CD4-positive, alpha-beta T cell treated with Interleukin-12 subunit alpha and Interleukin-12 subunit beta, for 1 hour (primary cell): ENCODE measurements around the gene NQO2.
"Not testable (repeated sequence)": the region's sequence is repeated elsewhere in the genome, so short reads cannot be mapped to it uniquely, and the experiment has no call there.

Experiments used
- DNase-seq: peaks from one replicate; pipeline ENCODE4 v3.0.0-alpha.2; 2020

Gene NQO2

DNA sequence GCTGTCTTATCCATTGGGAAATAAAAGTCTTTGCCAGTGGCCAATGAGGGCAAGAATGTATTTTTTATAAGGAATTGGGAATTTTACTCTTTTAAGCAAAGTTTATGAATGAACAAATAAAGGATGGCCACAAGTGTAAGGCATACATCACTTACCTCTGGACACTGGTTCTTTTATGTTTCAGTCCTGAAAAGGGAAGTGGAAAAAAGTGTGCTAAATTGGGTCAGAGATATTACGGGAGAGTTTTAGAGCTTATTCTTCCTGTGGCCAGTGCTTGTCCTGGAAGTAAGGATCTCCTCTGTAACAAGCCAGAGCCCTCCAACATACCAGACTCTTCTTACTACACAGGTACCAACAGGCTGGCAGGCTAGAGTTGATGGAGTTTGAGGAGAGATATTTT is 46.1 kb downstream of the NQO2 start:
- no peak for DNase-seq

DNA sequence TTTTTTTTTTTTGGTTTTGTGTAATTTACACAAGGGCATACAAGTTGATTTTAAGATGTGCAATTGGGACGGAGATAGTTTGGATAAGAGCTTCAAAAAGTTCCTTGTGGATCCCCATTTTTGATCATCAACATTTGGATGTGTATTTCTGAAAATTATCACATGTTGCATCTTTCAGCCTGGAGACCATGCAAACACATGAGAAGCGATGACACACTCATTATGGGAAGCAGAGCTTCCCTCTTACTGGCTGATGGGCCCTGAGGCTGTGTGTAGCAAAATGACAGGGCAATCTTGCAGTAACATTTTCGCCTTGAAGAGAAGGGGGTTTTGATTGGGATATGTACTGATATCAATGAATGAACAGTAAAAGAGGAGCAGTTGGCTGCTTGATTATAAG is 46.6 kb downstream of the NQO2 start:
- DNase-seq, result no peak

DNA sequence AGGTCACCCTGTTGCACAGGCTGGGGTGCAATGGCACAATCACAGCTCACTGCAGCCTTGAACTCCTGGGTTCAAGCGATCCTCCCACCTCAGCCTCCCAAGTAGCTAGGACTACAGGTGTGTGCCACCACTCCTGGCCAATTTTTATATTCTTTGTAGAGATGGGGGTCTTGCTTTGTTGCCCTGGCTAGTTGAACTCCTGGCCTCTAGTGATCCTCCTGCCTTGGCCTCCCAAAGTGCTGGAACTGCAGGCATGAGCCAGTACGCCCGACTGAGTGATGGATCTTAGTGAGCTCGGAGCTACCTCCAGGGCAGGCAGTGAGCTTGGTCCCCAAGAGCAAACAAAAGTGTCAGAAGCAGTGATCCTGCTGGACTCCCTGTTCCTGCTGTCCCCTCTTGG is 48.3 kb downstream of the NQO2 start:
- not testable (repeated sequence) for DNase-seq

DNA sequence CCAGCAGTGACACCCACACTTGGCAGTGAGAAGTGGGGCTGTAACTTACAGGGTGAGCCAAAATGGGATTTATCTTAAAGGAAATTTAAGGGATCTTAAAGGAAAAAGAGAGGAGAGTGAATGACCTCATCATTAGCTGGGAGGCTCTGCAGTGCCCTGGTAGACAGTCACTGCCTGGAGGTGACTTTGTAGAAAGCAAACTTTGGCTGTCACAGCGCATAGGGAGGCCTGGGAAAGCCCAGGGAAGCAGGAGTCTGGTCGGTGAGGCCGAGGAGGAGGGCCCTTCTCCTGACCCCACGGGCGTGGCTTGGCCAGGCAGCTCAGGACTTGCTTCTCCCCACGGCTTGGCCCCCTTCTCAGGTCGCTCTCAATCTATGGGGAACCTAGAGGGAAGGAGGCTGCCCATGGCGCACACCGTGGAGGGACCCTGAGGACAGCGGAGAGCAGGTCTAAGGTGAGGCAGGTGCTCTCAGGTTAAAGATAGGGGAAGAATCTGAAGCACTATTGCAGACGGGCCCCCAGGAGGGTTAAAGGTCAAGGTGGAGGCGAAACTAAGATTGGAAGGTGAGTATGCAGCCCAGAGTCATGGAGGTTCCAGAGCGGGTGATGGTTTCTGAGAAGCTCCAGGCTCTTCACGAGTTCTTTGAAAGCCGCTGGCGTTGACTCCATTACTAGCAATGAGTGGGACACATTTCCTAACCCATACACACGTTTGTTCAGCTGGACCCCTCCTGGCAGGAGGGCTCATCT is 53.0 kb downstream of the NQO2 start:
- DNase-seq, result no peak

DNA sequence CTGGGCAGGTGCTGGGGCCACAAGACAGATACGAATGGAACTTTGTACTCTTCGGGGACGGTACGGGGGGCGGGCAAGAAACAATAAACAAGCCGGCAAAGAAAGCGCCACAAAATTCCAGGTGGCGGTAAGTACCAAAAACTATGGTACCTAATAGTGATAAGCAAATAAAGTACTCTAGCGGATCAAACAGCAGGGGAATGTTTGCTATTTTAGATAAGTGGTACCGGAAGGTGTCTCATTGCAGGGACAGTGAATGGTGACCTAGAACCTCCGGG is 53.5 kb downstream of the NQO2 start:
- no peak for DNase-seq

DNA sequence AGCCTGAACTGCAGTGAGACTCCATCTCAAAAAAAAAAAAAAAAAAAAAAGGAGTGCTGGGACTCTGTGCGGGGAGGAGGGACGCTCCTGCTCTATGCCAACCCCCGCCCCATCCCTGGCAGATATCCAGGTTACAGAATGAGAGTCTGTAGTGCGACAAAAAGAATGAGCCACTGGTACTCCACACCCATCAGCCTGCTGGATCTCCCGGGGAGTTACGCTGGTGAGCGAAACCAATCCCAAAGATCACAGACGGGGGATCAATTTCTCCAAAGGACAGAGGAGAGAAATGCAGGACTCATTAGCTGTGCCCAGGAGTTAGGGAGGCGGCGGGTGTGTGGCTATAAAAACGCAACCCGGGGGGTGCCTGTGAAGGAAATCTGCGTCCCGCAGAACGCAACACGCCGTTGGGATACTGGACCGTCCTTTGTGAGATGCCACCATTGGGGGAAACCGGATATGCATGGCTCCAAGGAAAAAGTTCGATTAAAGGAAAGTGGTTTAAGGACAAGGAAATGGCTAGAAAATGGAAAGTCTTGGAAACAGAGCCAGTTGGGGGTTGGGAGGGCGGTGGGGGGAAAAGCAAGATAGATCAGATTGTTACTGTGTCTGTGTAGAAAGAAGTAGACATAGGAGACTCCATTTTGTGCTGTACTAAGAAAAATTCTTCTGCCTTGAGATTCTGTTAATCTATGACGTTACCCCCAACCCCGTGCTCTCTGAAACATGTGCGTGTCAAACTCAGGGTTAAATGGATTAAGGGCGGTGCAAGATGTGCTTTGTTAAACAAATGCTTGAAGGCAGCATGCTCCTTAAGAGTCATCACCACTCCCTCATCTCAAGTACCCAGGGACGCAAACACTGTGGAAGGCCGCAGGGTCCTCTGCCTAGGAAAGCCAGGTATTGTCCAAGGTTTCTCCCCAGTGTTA is 54.8 kb downstream of the NQO2 start:
- DNase-seq, result not testable (repeated sequence)

DNA sequence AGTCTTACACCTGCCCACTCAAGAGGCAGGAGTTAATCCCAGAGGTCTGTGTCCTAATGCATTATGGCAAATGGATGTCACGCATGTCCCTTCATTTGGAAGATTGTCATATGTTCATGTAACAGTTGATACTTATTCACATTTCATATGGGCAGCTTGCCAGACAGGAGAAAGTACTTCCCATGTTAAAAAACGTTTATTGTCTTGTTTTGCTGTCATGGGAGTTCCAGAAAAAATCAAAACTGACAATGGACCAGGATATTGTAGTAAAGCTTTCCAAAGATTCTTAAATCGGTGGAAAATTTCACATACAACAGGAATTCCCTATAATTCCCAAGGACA is 55.4 kb downstream of the NQO2 start:
- DNase-seq, result not testable (repeated sequence)

DNA sequence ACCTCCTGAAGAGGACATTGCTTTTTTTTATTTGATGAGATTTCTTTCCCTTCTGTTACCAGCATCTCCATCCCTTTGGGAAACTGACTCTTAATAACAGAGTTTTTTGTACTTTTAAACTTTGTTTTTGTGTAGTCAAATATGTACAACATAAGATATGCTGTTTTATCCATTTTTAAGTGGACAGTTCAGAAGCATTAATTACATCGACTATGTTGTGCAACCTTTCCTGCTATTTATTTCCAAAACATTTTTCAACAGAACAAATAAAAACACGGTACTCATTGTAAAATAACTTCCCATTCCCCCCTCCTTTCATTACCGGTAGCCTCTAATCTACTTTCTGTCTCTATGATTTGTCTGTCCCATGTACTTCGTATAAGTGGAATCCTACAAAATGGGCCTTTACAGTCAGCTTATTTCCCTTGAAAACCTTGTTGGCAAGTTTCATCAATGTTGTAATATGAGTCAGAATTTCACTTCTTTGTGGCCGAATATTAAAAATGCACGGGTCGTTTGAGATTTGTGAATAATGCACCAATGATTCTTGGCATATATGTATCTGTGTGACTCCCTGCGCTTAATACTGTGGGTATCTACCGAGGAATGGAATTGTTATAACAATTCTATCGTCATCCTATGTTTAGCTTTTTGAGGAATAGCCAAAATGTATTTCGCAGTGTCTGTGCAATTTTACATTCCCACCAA is 57.5 kb downstream of the NQO2 start:
- DNase-seq, result no peak

DNA sequence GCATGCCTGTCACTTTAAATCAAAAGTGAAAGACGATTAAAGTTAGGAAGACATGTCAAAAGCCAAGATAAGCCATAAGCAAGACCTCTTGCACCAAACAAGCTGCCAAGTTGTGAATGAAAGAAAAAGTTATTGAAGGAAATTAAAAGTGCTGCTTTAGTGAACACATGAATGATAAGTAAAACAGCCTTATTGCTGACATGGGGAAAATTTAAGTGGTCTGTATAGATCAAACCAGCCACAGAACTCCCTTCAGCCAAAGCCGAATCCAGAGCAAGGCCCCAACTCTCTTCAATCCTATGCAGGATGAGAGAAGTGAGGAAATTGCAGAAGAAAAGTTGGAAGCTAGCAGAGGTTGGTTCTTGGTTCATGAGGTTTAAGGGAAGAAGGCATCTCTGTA is 59.3 kb downstream of the NQO2 start:
- DNase-seq, result no peak

DNA sequence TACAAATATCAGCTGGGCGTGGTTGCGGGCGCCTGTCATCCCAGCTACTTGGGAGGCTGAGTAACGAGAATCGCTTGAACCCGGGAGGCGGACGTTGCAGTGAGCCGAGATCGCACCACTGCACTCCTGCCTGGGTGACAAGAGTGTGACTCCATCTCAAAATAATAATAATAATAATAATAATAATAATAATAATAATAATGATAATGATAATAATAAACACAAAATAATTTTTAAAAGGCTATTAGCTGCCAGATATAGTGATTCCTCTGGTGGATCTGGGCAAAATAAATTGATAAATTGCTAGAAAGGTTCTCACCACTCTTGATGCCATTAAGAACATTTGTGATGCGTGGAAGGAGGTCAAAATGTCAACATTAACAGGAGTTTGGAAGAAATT is 60.4 kb downstream of the NQO2 start:
- DNase-seq, result not testable (repeated sequence)

DNA sequence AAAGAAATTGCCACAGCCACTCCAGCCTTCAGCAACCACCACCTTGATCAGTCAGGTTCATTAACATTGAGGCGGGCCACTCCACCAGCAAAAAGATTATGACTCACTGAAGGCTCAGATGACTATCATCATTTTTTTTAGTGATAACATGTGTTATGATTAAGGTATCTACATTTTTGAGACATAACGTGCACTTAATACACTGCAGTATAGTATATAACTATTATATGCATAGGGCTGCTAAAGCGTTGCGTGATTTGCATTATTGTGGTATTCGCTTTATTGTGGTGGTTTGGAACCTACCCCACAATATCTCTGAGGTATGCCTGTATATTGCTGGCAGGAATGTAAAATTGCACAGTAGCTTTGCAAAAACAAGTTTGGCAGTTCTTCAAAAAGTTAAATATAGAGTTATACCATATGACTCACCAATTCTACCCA is 61.8 kb downstream of the NQO2 start:
- no peak for DNase-seq

DNA sequence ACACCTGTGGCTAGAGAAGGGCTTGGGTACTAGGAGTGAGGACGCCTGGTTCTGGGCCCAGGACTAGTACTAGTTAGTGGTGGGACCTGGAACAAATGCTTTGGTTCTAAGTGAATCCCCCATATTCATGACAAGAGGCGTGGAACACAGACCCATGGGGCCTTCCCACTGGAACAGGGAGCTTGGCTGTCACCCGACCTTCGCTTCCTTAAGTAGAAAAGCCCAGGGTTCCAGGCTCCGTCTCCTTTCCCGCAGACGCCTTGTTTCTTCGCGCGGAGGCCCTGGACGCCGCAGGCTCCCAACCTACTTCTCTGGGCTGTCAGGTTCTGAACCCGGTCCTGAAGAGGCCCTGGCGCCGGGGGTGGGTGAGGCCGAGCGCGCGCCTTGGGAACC is 63.6 kb downstream of the NQO2 start:
- not testable (repeated sequence) for DNase-seq

DNA sequence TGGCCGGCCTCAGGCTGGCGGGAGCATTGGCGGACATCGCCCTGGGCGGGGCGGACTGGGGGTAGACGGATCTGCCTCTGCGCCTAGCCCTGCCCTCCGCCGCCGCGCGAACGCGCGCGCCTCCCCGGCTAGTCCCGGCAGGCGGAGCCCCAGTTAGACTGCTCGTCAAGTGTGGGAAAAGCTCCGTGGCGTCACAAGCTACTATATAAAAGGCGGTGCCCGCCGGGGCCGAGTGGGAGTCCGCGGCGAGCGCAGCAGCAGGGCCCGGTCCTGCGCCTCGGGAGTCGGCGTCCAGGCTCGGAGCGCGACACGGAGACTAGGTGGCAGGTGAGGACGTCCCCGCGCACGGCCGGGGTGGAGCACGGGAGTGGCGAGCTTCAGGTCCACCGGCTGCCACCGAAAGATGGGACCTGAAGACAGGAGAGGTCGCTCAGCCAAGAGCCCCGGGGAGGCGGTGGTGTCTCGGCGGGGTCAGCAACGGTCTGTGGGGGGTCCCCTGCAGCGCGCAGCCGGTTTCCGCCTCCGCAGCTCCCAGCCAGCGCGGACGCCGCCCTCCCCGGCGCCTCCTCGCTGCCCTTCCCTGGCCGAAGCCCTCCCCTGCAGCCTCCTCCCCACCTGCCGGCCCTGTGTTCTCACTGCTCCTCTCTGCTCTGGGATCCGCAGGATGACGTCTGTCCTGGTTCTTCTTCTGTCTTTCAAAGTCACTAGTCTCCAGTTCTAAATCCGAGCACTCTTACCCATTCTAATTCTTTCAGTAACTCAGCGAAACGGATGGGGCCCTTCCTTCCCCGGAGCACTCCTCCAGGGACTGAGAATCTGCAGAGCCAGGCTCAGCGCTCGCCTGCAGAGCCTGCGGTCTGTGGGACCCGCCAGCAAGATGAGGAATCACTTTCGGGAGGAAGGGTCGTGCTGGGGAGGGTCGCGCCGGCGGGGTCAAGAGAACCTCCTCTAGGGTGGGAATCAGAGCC is 64.3 kb downstream of the NQO2 start:
- DNase-seq, result peak; percentile 95

DNA sequence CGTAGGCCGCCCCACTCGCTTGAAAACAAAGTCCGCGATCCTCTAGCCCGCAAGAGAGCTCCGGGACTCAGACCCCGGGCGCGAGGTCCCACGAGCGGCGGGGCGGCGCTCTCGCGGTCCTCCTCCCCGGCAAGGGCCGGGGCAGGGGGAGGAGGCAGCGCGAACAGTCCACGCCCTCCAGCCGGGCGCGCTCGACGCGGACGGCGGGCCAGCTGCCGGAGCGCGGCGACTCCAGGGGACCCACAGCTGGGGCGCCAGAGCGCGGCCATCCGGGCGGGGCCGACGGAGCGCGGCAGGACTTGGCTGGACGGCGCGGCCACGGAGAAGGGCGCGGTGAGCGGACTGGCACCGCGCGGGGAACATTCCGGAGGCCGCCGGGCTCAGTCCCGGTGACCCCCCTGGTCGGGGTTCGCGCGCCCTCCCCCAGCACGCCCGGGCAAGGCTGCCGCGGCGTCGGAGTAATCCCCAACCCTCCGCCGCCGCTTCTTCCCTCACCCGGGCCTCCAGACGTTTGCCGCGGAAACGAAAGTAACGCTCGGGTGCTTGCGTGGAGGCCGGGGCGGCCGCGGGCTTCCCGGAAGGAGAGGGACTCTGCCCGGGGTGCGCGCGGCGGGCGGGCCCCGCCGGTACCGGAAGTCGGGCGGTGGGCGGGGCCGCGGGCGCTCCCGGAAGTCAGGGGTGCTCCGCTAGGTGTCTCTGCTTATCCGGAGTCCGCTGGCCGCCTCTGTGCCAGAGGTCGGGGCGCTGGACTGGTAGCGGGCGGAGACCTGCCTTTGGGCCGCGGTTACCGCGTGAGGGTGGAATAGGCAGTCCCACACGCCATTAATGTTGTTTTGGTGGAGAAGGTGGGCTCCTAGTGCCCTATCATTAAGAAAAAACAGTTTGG is 68.9 kb downstream of the NQO2 start, which contains the start of gene RIPK1:
RIPK1 (plus strand) TSS at position 166 of the 886 bp plus-strand sequence. CDS start 8,330 bp downstream, outside the sequence.
- DNase-seq, result peak; percentile 95
